Measurements from ENCODE around the gene CDC25C.
A peak's percentile ranks its signal among the peaks of the same experiment; 100 is the strongest.
"Not testable (repeated sequence)": the region's sequence is repeated elsewhere in the genome, so short reads cannot be mapped to it uniquely, and the experiment has no call there.

The CDC25C gene

GRCh38 chr5:138344887-138345622 lies 13.5 kb upstream of the CDC25C start:
- no peak for DNase-seq

DNA sequence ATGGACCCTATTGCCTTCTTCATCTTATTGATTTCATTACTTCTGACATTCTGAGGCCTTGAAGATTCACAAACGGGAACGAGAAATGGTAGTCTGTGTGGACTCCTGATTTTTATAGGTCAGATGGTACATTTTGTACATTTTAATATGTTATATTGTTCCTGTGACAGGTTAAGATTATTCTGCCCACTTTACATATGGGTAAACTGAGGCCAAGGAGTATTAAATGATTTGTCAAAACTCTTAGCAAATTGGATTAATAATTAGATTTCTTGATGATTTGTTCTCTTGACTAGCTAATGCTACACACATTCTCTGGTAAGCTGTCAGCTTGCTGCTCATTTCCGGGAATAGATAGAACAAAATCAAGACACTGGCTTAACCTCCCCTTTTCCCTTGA lies 8.4 kb upstream of the CDC25C start:
- DNase-seq, result no peak

- no peak for DNase-seq
Measured at GRCh38 chr5:138339464-138339863, 7.9 kb upstream of the CDC25C start.

GRCh38 chr5:138339091-138339456 lies 7.5 kb upstream of the CDC25C start:
- DNase-seq, result peak; percentile 19

DNA sequence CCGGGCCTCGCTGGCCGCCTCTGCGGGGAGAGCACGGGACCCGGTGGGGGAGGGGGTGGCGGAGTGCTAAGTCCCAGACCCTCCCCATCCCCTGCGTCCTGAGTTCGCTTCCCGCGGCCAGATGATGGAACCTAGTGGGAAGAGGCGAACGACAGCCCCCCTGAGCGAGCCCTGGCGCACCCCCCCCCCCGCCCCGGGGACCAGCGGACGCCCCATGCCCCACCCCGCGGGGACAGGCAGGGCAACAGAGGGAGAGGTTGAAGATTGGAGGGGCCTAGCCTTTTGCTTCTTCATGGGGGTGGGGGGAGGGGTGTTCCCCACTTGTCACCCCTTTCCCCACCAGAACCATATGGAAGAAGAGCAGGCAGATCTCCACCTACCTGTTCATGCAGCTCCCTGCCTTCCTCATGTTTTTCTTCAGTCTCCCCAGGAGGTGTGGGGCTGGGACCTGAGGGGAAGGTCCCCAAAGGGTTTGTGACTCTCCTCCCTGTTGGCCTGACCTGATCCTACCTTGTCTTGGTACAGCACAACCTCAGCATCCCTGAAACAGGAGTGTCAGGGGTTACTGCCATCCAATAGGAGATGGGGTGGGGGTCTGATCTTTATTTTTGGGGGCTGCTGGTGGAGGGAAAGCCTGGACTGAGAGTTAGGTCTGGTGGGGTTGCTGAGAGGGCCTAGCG lies 6.9 kb upstream of the CDC25C start:
- no peak for DNase-seq

DNA sequence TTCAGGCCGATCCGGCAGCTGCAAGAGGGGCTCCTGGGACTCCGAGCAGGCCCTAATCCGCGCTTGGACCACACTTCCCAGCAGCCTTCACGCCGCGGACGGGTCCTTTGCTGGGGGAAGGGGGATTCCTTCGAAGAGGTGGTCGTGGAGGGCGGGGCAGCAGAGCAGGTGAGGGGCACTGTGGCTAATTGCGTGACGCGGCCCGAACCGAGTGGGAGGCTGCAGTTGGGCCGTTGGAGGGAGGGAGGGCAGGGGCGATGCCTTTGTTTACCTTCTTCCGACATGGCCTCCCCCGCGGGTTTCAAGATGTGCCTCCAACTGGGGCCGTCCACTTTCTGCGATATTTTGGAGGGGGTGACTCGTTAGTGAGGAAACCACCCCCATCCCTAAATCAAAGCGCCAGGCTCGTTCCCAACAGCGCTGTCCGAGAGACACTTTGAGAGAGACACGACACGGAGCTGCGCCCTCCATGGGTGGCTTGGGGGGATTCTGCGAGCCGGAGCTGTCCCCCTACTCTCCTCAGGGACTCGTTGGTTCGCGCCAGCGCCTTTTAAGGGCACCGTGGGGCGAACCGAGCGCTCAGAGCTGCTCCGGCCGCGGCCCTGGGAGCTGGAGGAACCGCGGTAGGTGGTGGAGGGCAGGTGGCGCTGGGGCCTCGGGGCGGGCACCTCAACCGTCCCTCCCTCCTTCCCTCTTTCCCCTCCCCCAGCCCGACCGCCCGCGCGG lies 6.2 kb upstream of the CDC25C start, which contains the start of gene FAM53C:
FAM53C (plus strand) TSS at position 582 of the 726 bp plus-strand sequence. CDS start 3,070 bp downstream, outside the sequence.
- DNase-seq, result peak; percentile 87

DNA sequence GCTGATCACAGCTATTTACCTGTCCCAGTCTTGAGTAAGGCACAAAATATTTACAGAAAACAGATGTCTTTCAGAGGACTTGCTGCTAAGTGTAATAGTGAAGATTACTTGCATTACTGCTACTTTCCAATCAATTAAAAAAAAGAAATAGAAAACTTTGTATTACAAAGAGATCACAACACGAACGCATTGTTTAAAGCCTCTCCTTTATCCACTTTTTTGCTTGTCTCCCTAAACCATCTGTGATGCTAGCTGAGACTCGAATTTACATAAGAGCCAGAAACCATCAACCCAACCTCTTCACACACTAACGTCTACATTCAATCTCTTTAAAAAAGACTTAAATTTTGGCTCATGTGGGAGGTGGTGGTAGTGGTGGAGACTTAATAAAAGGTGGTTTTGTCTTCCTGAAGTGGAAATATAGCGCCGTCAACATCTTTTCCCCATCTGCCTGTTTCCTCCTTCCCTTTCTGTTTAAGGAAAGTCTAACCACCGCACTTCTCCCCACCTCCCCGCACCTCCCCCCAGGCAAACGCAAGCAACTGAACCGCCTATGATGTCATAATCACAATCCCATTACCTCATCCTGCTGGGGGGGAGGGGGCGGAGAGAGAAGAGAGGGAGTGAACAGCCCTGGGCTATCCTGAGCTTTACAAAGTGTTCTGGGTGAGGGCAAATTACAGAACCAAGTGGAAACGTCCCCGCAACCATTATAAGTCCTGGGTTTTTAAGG lies 5.5 kb upstream of the CDC25C start:
- peak; percentile 74 for DNase-seq

DNA sequence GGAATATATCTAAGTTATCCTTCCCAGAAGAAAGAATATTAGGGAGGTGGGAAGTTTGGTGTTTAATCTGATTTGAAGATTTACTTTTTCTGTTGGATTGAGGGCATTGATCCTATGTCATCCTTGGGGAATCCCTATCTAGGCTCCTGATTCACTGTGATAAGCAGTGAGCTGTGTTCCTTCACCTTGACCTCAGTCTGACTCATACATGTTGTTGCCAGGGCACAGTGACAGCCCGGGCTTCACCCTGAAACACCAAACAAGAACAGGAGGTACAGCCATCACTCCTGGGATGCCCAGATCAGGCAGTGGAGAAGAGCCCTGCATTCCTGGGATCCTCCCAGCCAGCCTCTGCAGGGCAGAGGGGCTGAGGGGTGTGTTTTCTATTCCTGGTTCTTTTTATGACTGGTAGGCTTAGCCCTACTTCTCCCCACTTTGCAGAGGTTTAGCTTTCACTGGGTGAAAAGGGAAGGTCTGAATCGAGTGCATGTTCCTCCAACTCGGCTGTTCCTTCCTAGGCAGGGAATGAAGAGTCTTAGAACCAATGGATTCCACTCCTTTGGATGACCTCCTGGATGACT lies 3.4 kb upstream of the CDC25C start:
- DNase-seq, result peak; percentile 26

GRCh38 chr5:138330813-138331448 lies 673 bp downstream of the CDC25C start:
- peak; percentile 29 for DNase-seq

DNA sequence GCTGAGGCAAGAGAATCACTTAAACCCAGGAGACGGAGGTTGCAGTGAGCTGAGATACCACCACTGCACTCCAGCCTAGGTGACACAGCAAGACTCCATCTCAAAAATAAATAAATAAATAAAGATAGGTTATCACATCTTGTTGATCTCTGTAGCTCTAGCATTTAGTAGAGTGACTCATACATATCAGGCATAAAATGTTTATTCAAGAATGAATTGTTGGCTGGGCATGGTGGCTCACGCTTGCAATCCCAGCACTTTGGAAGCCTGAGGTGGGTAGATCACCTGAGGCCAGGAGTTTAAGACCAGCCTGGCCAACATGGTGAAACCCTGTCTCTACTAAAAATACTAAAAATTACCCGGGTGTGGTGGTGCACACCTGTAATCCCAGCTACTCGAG lies 13.4 kb downstream of the CDC25C start:
- not testable (repeated sequence) for DNase-seq

DNA sequence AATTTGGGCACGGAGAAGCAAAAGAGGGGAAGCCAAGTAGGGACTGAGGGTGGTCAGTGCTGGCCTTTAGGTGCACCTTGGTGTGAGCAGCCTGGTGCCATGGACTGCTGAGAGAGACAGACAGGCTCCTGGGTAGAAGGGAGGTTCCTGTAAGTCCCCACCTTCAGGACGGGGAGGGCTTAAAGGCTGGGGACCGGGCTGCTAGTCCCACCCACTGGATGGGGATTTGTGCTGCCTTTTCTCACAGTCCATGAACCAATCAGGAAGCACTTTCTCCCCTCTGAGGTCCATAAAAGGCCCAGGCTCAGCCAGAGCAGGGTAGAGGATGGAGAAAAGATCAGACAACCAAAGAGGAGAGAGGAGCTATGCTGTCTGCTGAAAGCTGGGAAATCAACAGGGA lies 15.2 kb downstream of the CDC25C start:
- no peak for DNase-seq

- DNase-seq, result no peak
Measured at GRCh38 chr5:138315751-138316278, 15.8 kb downstream of the CDC25C start.

- DNase-seq, result no peak
Measured at GRCh38 chr5:138305797-138306196, 25.8 kb downstream of the CDC25C start.

GRCh38 chr5:138303372-138303771 lies 28.2 kb downstream of the CDC25C start:
- peak; percentile 11 for DNase-seq

DNA sequence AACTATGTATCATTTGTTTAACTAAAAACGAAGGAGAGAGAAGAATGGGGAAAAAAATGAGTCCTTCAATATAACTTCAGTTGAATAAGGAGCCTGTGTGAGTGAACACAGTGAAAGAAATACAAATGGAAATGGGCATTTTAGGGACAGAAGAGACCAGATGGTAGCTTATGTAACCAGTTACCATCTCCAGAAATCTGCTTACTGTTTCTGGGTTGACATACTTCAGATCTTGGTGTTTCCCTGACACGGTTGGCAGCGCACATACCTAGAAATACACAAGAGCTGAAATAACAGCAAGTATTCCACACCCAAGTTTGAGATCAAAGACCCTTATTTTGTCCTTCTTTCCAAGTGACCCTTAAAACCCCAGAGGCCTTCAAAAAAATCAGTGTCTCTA lies 42.3 kb downstream of the CDC25C start:
- no peak for DNase-seq

DNA sequence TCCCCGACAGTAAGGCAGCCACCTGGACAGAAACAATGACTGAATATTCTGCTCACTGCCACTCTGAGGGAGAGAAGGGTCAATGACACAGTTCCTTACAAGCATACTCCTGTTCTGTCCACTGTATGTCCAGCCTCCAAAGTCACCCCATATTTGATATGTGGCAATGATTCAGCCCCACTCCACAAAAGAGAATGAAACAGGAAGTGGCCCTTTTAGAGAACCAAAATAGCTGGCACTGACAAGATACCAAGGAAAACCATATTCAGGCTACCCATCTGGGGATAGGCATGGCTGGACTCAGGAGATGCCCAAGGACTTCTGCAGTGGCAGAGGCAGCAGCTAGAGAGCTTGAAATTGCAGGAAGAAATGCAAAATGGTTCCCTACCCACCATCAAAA lies 44.4 kb downstream of the CDC25C start:
- no peak for DNase-seq

GRCh38 chr5:138282920-138283742 lies 48.5 kb downstream of the CDC25C start:
- DNase-seq, result peak; percentile 41

- DNase-seq, result no peak
Measured at GRCh38 chr5:138280915-138281314, 50.7 kb downstream of the CDC25C start.

- DNase-seq, result no peak
Measured at GRCh38 chr5:138276402-138277054, 55.1 kb downstream of the CDC25C start.

GRCh38 chr5:138275895-138276294 lies 55.7 kb downstream of the CDC25C start:
- DNase-seq, result no peak
